Suprapubic skin (tissue), 4 donors: ENCODE results near the gene NCAM1. TPM values are rescaled to one million over a fixed set of nuclear protein-coding genes. Genes with fewer than 3 reads are reported as not detected.

Experiments used
- DNase-seq, 2 donors: peaks; one replicate each; pipeline ENCODE4 v3.0.0-alpha.2; 2019; ENCODE audit warnings: low spot score in 2 of 2
- H3K27ac ChIP-seq: fragments of 200-600 bp; sonication (generic); one replicate; pipeline ENCODE4 v1.5.1; 2019
- H3K27me3 ChIP-seq: fragments of 200-600 bp; sonication (generic); one replicate; pipeline ENCODE4 v1.5.1; 2019
- H3K36me3 ChIP-seq: fragments of 200-600 bp; sonication (generic); one replicate; pipeline ENCODE4 v1.5.1; 2019
- H3K4me1 ChIP-seq: fragments of 200-600 bp; sonication (generic); one replicate; pipeline ENCODE4 v1.5.1; 2019
- H3K4me3 ChIP-seq: fragments of 200-600 bp; sonication (generic); one replicate; pipeline ENCODE4 v1.5.1; 2019; ENCODE audit warnings: mild to moderate bottlenecking
- H3K9me3 ChIP-seq: fragments of 200-600 bp; sonication (generic); one replicate; pipeline ENCODE4 v1.5.1; 2019
- CTCF ChIP-seq, 2 donors: fragments of 200-600 bp in 1 of 2; fragments of 450-650 bp in 1 of 2; sonication (generic) in 1 of 2; IDR thresholded peaks; one replicate each; pipeline ENCODE4 v1.5.1; 2016 to 2019; ENCODE audit warnings: antibody characterized with exemption in 2 of 2, mild to moderate bottlenecking in 1 of 2, moderate library complexity in 1 of 2
- EP300 ChIP-seq: sonication (generic); formaldehyde crosslinking; IDR thresholded peaks from one replicate; pipeline ENCODE4 v1.6.1; 2017; ENCODE audit warnings: antibody characterized with exemption
- POLR2A ChIP-seq, 2 donors: fragments of 450-650 bp; IDR thresholded peaks; one replicate each; pipeline ENCODE4 v1.6.1; 2017; ENCODE audit warnings: antibody characterized with exemption in 2 of 2, mild to moderate bottlenecking in 2 of 2, moderate library complexity in 2 of 2
- POLR2AphosphoS5 ChIP-seq, 3 donors: sonication (generic); formaldehyde crosslinking; IDR thresholded peaks; one replicate each; pipeline ENCODE4 v1.6.1; 2017; ENCODE audit warnings: antibody characterized with exemption in 3 of 3
- WGBS: methylation state at CpG from one replicate; pipeline ENCODE4 v1.1.5; 2018; 5-methylcytosine and 5-hydroxymethylcytosine counted together
- total RNA-seq, 4 donors: library from RNA; depleted of rRNA; stranded (reverse); fragments of >200 nt; gene quantifications; one replicate each; pipeline ENCODE4 v1.1.0, GENCODE V29; 2016

The NCAM1 gene
- total RNA-seq, 4 donors from 2014 or later: 0.98 to 3.3 (median 1.9) TPM

GRCh38 chr11:113274713-113275582, 313.7 kb downstream of the NCAM1 start:
- TF ChIP-seq POLR2AphosphoS5 (IDR thresholded peaks at IDR 0.05) (no peak), POLR2A (IDR thresholded peaks at IDR 0.05) (no peak), EP300 (no peak), CTCF (IDR thresholded peaks at IDR 0.05) (no peak)
- WGBS: 85% methylated on average over 16 of the region's 19 CpGs
- Histone ChIP-seq H3K4me3 (no peak overlapping the region), H3K27ac (no peak overlapping the region), H3K27me3 (no peaks in the 10 kb centered on the region), H3K36me3 (no peaks in the 10 kb centered on the region), H3K9me3 (no peaks in the 10 kb centered on the region), H3K4me1 (no peaks in the 10 kb centered on the region)
- DNase-seq: peak in 1 of 2 donors; percentile 49

- TF ChIP-seq CTCF (IDR thresholded peaks at IDR 0.05) (no peak), EP300 (no peak), POLR2AphosphoS5 (IDR thresholded peaks at IDR 0.05) (no peak), POLR2A (IDR thresholded peaks at IDR 0.05) (no peak)
- 83% methylated on average over 7 of the region's 7 CpGs for WGBS
Measured at GRCh38 chr11:113275602-113276001, 314.4 kb downstream of the NCAM1 start.

GRCh38 chr11:113276466-113276865, 315.2 kb downstream of the NCAM1 start:
- no peak for TF ChIP-seq EP300
- no peaks in the 10 kb centered on the region for H3K4me1 ChIP-seq
- WGBS: 98% methylated on average over 2 of the region's 2 CpGs
- H3K36me3 ChIP-seq: no peaks in the 10 kb centered on the region
- H3K27ac ChIP-seq: no peak overlapping the region
- no peak overlapping the region for H3K4me3 ChIP-seq
- H3K27me3 ChIP-seq: no peaks in the 10 kb centered on the region
- H3K9me3 ChIP-seq: no peaks in the 10 kb centered on the region
- DNase-seq: no peak

More at GRCh38 chr11:113275602-113276001, 314.4 kb downstream of the NCAM1 start:
- Histone ChIP-seq H3K27ac (no peak overlapping the region), H3K9me3 (no peaks in the 10 kb centered on the region), H3K36me3 (no peaks in the 10 kb centered on the region), H3K27me3 (no peaks in the 10 kb centered on the region), H3K4me1 (no peaks in the 10 kb centered on the region), H3K4me3 (no peak overlapping the region)
- peak in 1 of 2 donors; percentile 4 for DNase-seq

GRCh38 chr11:113277907-113278306, 316.7 kb downstream of the NCAM1 start:
- WGBS: 96% methylated on average over 5 of the region's 5 CpGs
- H3K4me1 ChIP-seq: no peaks in the 10 kb centered on the region
- H3K27ac ChIP-seq: no peak overlapping the region
- no peak for TF ChIP-seq EP300
- TF ChIP-seq POLR2AphosphoS5 (IDR thresholded peaks at IDR 0.05): no peak
- TF ChIP-seq POLR2A (IDR thresholded peaks at IDR 0.05): no peak
- TF ChIP-seq CTCF (IDR thresholded peaks at IDR 0.05): no peak
- peak in 1 of 2 donors; percentile 52 for DNase-seq
- no peaks in the 10 kb centered on the region for H3K36me3 ChIP-seq
- H3K27me3 ChIP-seq: no peaks in the 10 kb centered on the region
- H3K4me3 ChIP-seq: no peak overlapping the region
- H3K9me3 ChIP-seq: no peaks in the 10 kb centered on the region

DNA sequence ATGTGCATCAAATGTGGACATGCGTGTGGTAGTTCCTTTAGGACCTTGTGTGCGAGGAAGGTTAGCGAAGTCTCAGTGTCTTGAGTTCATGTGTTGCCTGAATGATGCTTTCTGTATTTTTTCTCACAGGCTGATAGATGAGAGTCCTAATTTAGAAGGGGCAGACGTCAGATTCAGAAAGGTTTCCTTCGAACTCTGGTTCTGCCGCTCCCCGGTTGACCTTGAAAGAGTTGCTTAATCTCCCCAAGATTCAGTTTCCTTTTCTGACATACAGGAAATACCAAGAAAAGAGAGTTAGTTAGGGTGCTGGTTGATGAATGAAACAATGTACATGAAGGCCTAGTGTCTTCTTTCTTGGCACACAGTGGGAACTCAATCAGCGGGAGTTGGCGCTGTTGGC, 317.3 kb downstream of the NCAM1 start:
- peak in 1 of 2 donors; percentile 37 for DNase-seq
- TF ChIP-seq POLR2AphosphoS5 (IDR thresholded peaks at IDR 0.05): no peak
- TF ChIP-seq CTCF (IDR thresholded peaks at IDR 0.05): no peak
- no peak for TF ChIP-seq EP300
- TF ChIP-seq POLR2A (IDR thresholded peaks at IDR 0.05): no peak
- Histone ChIP-seq H3K36me3 (no peaks in the 10 kb centered on the region), H3K27ac (no peak overlapping the region), H3K9me3 (no peaks in the 10 kb centered on the region), H3K27me3 (no peaks in the 10 kb centered on the region), H3K4me3 (no peak overlapping the region), H3K4me1 (no peaks in the 10 kb centered on the region)
- 94% methylated on average over 9 of the region's 9 CpGs for WGBS
